ENCODE measurements around the gene DENND6A. TPM values are rescaled to one million over a fixed set of nuclear protein-coding genes. Genes with fewer than 3 reads are reported as not detected.
A peak's percentile ranks its signal among the peaks of the same experiment; 100 is the strongest.

DENND6A gene
- polyA plus RNA-seq (2013, experiment 1 of 2) = 10.2 TPM
- 9.0 TPM for polyA plus RNA-seq (2013, experiment 2 of 2)

GRCh38 chr3:57692396-57693147 lies at the start of gene DENND6A:
DENND6A (minus strand) TSS chr3:57693077; CDS start chr3:57693018, 59 bp downstream.
- H3K9ac ChIP-seq (ENCODE audit: low read length) = peak within 1 kb of the TSS; percentile 97
- H4K5ac ChIP-seq (ENCODE audit: low read length) = no peak within 1 kb of the TSS
- peak within 1 kb of the TSS; percentile 29 for H3K18ac ChIP-seq (ENCODE audit: low read length)
- H2AK5ac ChIP-seq (ENCODE audit: low read length) = no peak within 1 kb of the TSS
- peaks cover 5% of the 10 kb centered on the region for H3K79me1 ChIP-seq (ENCODE audit: low read length)
- DNase-seq = peak; percentile 95
- peak within 1 kb of the TSS; percentile 87 for H3K4me3 ChIP-seq (ENCODE audit: low read length)
- peaks cover 16% of the 10 kb centered on the region for H3K79me2 ChIP-seq (ENCODE audit: control insufficient read depth, insufficient read depth, low read length)
- no peaks in the 10 kb centered on the region for H3K36me3 ChIP-seq (ENCODE audit: control insufficient read depth, insufficient read depth, low read length)
- H4K8ac ChIP-seq (ENCODE audit: low read depth, low read length) = no peak within 1 kb of the TSS
- H2BK120ac ChIP-seq (ENCODE audit: low read depth, low read length) = no peak within 1 kb of the TSS
- peak within 1 kb of the TSS; percentile 98 for H3K27ac ChIP-seq (ENCODE audit: low read depth, low read length)
- H2BK15ac ChIP-seq (replicated peaks; ENCODE audit: low read depth) = no peak within 1 kb of the TSS
- H3K4ac ChIP-seq (ENCODE audit: low read depth, low read length) = peak within 1 kb of the TSS; percentile 40
- no peaks in the 10 kb centered on the region for H3K27me3 ChIP-seq (ENCODE audit: insufficient read depth, low read length, poor library complexity)
- peak within 1 kb of the TSS; percentile 99 for H3K56ac ChIP-seq (ENCODE audit: low read length)
- no peak within 1 kb of the TSS for H3K23ac ChIP-seq (ENCODE audit: low read length)
- no peaks in the 10 kb centered on the region for H3K4me1 ChIP-seq (ENCODE audit: control insufficient read depth, low read depth, low read length)
- WGBS (ENCODE audit: extremely low coverage, insufficient coverage, low lambda C conversion rate) = no CpG with 5 or more reads among the region's 71 CpGs
- peak within 1 kb of the TSS; percentile 83 for H2BK5ac ChIP-seq (ENCODE audit: low read length)
- peak within 1 kb of the TSS; percentile 67 for H3K4me2 ChIP-seq (ENCODE audit: low read length)

GRCh38 chr3:57740027-57740426 lies 47.1 kb upstream of the DENND6A start:
- Histone ChIP-seq H4K8ac (ENCODE audit: low read depth, low read length) (no peak overlapping the region), H3K9ac (ENCODE audit: low read length) (no peak overlapping the region)

GRCh38 chr3:57738391-57738790 lies 45.5 kb upstream of the DENND6A start:
- Histone ChIP-seq H3K18ac (ENCODE audit: low read length) (no peak overlapping the region), H3K4me3 (ENCODE audit: low read length) (no peak overlapping the region), H3K9ac (ENCODE audit: low read length) (no peak overlapping the region), H3K79me1 (ENCODE audit: low read length) (no peaks in the 10 kb centered on the region), H3K27ac (ENCODE audit: low read depth, low read length) (no peak overlapping the region), H3K4me2 (ENCODE audit: low read length) (no peak overlapping the region), H3K4ac (ENCODE audit: low read depth, low read length) (no peak overlapping the region), H3K36me3 (ENCODE audit: control insufficient read depth, insufficient read depth, low read length) (no peaks in the 10 kb centered on the region), H3K23ac (ENCODE audit: low read length) (no peak overlapping the region), H3K27me3 (ENCODE audit: insufficient read depth, low read length, poor library complexity) (no peaks in the 10 kb centered on the region), H2BK5ac (ENCODE audit: low read length) (no peak overlapping the region), H2BK120ac (ENCODE audit: low read depth, low read length) (no peak overlapping the region), H3K79me2 (ENCODE audit: control insufficient read depth, insufficient read depth, low read length) (no peaks in the 10 kb centered on the region), H4K8ac (ENCODE audit: low read depth, low read length) (no peak overlapping the region), H3K4me1 (ENCODE audit: control insufficient read depth, low read depth, low read length) (no peaks in the 10 kb centered on the region), H4K5ac (ENCODE audit: low read length) (no peak overlapping the region), H3K56ac (ENCODE audit: low read length) (no peak overlapping the region), H2AK5ac (ENCODE audit: low read length) (no peak overlapping the region), H2BK15ac (replicated peaks; ENCODE audit: low read depth) (no peak overlapping the region)
- no CpG with 5 or more reads among the region's 5 CpGs for WGBS (ENCODE audit: extremely low coverage, insufficient coverage, low lambda C conversion rate)
- no peak for DNase-seq

More at GRCh38 chr3:57740027-57740426, 47.1 kb upstream of the DENND6A start:
- H3K27me3 ChIP-seq (ENCODE audit: insufficient read depth, low read length, poor library complexity) = no peaks in the 10 kb centered on the region
- no peak overlapping the region for H2BK5ac ChIP-seq (ENCODE audit: low read length)
- DNase-seq = no peak
- no peak overlapping the region for H3K4me3 ChIP-seq (ENCODE audit: low read length)
- H2AK5ac ChIP-seq (ENCODE audit: low read length) = no peak overlapping the region
- no peak overlapping the region for H3K18ac ChIP-seq (ENCODE audit: low read length)
- H3K4ac ChIP-seq (ENCODE audit: low read depth, low read length) = no peak overlapping the region
- no peak overlapping the region for H3K4me2 ChIP-seq (ENCODE audit: low read length)
- no CpG with 5 or more reads among the region's 5 CpGs for WGBS (ENCODE audit: extremely low coverage, insufficient coverage, low lambda C conversion rate)
- H3K79me2 ChIP-seq (ENCODE audit: control insufficient read depth, insufficient read depth, low read length) = no peaks in the 10 kb centered on the region
- H3K23ac ChIP-seq (ENCODE audit: low read length) = no peak overlapping the region
- no peak overlapping the region for H3K56ac ChIP-seq (ENCODE audit: low read length)
- no peak overlapping the region for H2BK15ac ChIP-seq (replicated peaks; ENCODE audit: low read depth)
- no peaks in the 10 kb centered on the region for H3K36me3 ChIP-seq (ENCODE audit: control insufficient read depth, insufficient read depth, low read length)
- no peak overlapping the region for H2BK120ac ChIP-seq (ENCODE audit: low read depth, low read length)
- no peaks in the 10 kb centered on the region for H3K79me1 ChIP-seq (ENCODE audit: low read length)
- H3K27ac ChIP-seq (ENCODE audit: low read depth, low read length) = no peak overlapping the region
- no peak overlapping the region for H4K5ac ChIP-seq (ENCODE audit: low read length)
- no peaks in the 10 kb centered on the region for H3K4me1 ChIP-seq (ENCODE audit: control insufficient read depth, low read depth, low read length)

GRCh38 chr3:57737840-57738239 lies 45.0 kb upstream of the DENND6A start:
- Histone ChIP-seq H3K4me2 (ENCODE audit: low read length) (no peak overlapping the region), H2BK15ac (replicated peaks; ENCODE audit: low read depth) (no peak overlapping the region), H4K5ac (ENCODE audit: low read length) (no peak overlapping the region), H4K8ac (ENCODE audit: low read depth, low read length) (no peak overlapping the region), H3K56ac (ENCODE audit: low read length) (no peak overlapping the region), H3K9ac (ENCODE audit: low read length) (no peak overlapping the region), H3K27me3 (ENCODE audit: insufficient read depth, low read length, poor library complexity) (no peaks in the 10 kb centered on the region), H3K4ac (ENCODE audit: low read depth, low read length) (no peak overlapping the region), H2BK5ac (ENCODE audit: low read length) (no peak overlapping the region), H3K18ac (ENCODE audit: low read length) (no peak overlapping the region), H3K27ac (ENCODE audit: low read depth, low read length) (no peak overlapping the region), H3K79me1 (ENCODE audit: low read length) (no peaks in the 10 kb centered on the region), H3K79me2 (ENCODE audit: control insufficient read depth, insufficient read depth, low read length) (no peaks in the 10 kb centered on the region), H2BK120ac (ENCODE audit: low read depth, low read length) (no peak overlapping the region), H3K23ac (ENCODE audit: low read length) (no peak overlapping the region), H2AK5ac (ENCODE audit: low read length) (no peak overlapping the region), H3K4me1 (ENCODE audit: control insufficient read depth, low read depth, low read length) (no peaks in the 10 kb centered on the region), H3K36me3 (ENCODE audit: control insufficient read depth, insufficient read depth, low read length) (no peaks in the 10 kb centered on the region), H3K4me3 (ENCODE audit: low read length) (no peak overlapping the region)
- DNase-seq = no peak
- no CpG with 5 or more reads among the region's 7 CpGs for WGBS (ENCODE audit: extremely low coverage, insufficient coverage, low lambda C conversion rate)

- Histone ChIP-seq H3K23ac (ENCODE audit: low read length) (no peak overlapping the region), H3K4me2 (ENCODE audit: low read length) (no peak overlapping the region), H2AK5ac (ENCODE audit: low read length) (no peak overlapping the region), H3K4me3 (ENCODE audit: low read length) (no peak overlapping the region), H3K18ac (ENCODE audit: low read length) (no peak overlapping the region), H3K79me1 (ENCODE audit: low read length) (no peaks in the 10 kb centered on the region), H3K27ac (ENCODE audit: low read depth, low read length) (no peak overlapping the region), H3K27me3 (ENCODE audit: insufficient read depth, low read length, poor library complexity) (no peaks in the 10 kb centered on the region), H2BK15ac (replicated peaks; ENCODE audit: low read depth) (no peak overlapping the region), H3K79me2 (ENCODE audit: control insufficient read depth, insufficient read depth, low read length) (no peaks in the 10 kb centered on the region), H4K5ac (ENCODE audit: low read length) (no peak overlapping the region), H4K8ac (ENCODE audit: low read depth, low read length) (no peak overlapping the region), H2BK5ac (ENCODE audit: low read length) (no peak overlapping the region), H3K36me3 (ENCODE audit: control insufficient read depth, insufficient read depth, low read length) (no peaks in the 10 kb centered on the region), H2BK120ac (ENCODE audit: low read depth, low read length) (no peak overlapping the region), H3K56ac (ENCODE audit: low read length) (no peak overlapping the region), H3K4me1 (ENCODE audit: control insufficient read depth, low read depth, low read length) (no peaks in the 10 kb centered on the region), H3K9ac (ENCODE audit: low read length) (no peak overlapping the region), H3K4ac (ENCODE audit: low read depth, low read length) (no peak overlapping the region)
- WGBS (ENCODE audit: extremely low coverage, insufficient coverage, low lambda C conversion rate) = no CpG with 5 or more reads among the region's 2 CpGs
- no peak for DNase-seq
These were observed 42.5 kb upstream of the DENND6A start for GRCh38 chr3:57735405-57735804.
